AG04450 (cell line): ENCODE measurements around the gene PRLH. TPM values are rescaled to one million over a fixed set of nuclear protein-coding genes. Genes with fewer than 3 reads are reported as not detected.

Experiments used
- CTCF ChIA-PET: fragments of 300-600, 350-600 bp; formaldehyde crosslinking; extraction: SDS; loops from one replicate; lab custom pipeline; 2022; ENCODE audit warnings: antibody characterized with exemption, inconsistent platforms; lab: Charles Lee
- POLR2A ChIA-PET: fragments of 350-600 bp; formaldehyde crosslinking; extraction: SDS; loops from one replicate; lab custom pipeline; 2021; ENCODE audit warnings: antibody characterized with exemption, inconsistent platforms; lab: Yijun Ruan, JAX
- DNase-seq: peaks from one replicate; pipeline ENCODE4 v3.0.0-alpha.2; 2011; ENCODE audit warnings: low read depth, low spot score
- H3K27ac ChIP-seq: one replicate; pipeline ENCODE4 v1.5.1; 2012; ENCODE audit warnings: low read depth, low read length, control low read depth
- H3K27me3 ChIP-seq: one replicate; pipeline ENCODE4 v1.6.0; 2012; ENCODE audit warnings: low read length; ENCODE audit not compliant: control insufficient read depth, insufficient read depth
- H3K4me3 ChIP-seq: 2 replicates; pipeline ENCODE4 v1.5.1; 2011; ENCODE audit warnings: mild to moderate bottlenecking, low read depth, low read length, control low read depth
- H3K9me3 ChIP-seq: 2 replicates; pipeline ENCODE4 v1.5.1; 2012; ENCODE audit warnings: low read length; ENCODE audit not compliant: control insufficient read depth, insufficient read depth
- polyA plus RNA-seq: library from polyadenylated mRNA; depleted of rRNA; stranded (reverse); fragments of >200 nt; gene quantifications from 2 replicates; pipeline ENCODE4 v1.2.3, GENCODE V29; 2011
- TF ChIP-seq, protein P1 (sequence below): IDR thresholded peaks from 2 replicates; pipeline ENCODE4 v1.5.1; 2011; ENCODE audit warnings: low read depth, low read length, control low read depth, inconsistent platforms

PRLH gene
- polyA plus RNA-seq, 1 experiment, result not detected

DNA sequence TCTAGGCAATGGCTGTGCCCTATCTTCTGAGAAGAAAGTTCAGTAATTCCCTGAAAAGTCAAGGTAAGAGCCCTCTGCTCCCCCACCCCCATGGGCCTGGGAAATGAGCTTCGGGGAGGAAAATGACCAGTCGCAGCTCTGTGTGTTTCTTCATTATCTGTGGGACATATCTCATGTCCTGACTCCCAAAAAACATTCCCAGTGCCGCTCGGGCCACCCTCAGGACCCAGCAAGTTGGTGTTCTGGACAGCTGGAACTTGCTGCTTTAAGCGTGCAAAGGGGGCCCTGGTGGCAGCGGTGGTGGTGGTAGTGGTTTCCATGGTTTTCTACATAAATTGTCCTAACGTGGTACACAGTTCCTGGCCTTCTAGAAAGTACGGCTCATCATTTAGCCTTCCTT lies 17.2 kb upstream of the PRLH start:
- no peak overlapping the region for H3K4me3 ChIP-seq
- TF ChIP-seq, protein P1, sequence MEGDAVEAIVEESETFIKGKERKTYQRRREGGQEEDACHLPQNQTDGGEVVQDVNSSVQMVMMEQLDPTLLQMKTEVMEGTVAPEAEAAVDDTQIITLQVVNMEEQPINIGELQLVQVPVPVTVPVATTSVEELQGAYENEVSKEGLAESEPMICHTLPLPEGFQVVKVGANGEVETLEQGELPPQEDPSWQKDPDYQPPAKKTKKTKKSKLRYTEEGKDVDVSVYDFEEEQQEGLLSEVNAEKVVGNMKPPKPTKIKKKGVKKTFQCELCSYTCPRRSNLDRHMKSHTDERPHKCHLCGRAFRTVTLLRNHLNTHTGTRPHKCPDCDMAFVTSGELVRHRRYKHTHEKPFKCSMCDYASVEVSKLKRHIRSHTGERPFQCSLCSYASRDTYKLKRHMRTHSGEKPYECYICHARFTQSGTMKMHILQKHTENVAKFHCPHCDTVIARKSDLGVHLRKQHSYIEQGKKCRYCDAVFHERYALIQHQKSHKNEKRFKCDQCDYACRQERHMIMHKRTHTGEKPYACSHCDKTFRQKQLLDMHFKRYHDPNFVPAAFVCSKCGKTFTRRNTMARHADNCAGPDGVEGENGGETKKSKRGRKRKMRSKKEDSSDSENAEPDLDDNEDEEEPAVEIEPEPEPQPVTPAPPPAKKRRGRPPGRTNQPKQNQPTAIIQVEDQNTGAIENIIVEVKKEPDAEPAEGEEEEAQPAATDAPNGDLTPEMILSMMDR, result no peak
- no peaks in the 10 kb centered on the region for H3K27me3 ChIP-seq
- ChIA-PET CTCF (interaction anchor here (2.4 to 4.4 kb wide), 2 partner anchors 23 to 36 kb away, joined by 12 to 18 read pairs; no protein-coding TSS in a partner anchor), POLR2A (no interaction called here)
- H3K9me3 ChIP-seq, result peaks cover 3% of the 10 kb centered on the region; the same call in 1 of the 2 replicates
- DNase-seq, result no peak
- H3K27ac ChIP-seq, result no peak overlapping the region

DNA sequence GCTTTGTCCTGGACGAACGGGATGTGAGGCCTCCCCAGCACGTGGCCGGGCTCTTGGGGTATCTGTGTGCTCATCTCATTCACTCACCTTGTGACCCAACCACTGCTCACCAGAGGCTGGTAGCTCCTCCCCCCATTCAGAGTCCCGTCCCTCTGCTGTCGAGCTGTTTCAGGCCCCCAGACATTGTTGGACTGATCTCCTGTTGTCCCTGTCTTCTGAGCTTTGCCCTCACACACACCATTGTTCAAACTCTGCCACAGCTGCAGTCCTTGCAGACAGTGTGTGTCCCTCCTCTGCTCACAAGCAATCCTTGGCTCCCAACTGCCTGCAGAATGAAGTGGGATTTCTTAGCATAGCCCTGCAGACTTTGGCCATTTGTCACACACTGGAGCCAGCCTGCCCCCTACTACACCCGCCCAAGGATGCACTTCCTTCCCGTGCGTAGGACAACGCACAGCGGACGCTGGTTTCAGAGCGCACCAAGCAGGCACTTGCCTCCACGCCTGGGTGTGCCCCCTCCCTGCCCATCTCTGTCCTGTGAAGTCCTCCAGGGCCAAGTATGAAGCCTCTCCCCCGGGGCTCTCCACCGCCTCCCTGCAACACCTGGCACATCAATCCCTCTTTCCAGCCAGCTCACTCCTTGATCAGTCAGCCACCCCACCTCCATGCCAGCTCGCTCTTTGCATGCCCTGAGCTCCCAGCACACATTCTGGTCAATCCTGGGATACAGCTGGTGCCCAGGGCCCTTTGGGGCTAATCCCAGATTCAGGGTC lies 16.5 kb upstream of the PRLH start:
- H3K9me3 ChIP-seq, result peaks cover 9% of the 10 kb centered on the region; the same call in 1 of the 2 replicates
- ChIA-PET POLR2A (no interaction called here), CTCF (interaction anchor here (2.4 to 4.4 kb wide), 2 partner anchors 22 to 37 kb away, joined by 12 to 18 read pairs; no protein-coding TSS in a partner anchor)
- no peak for DNase-seq
- H3K27ac ChIP-seq, result no peak overlapping the region
- no peaks in the 10 kb centered on the region for H3K27me3 ChIP-seq
- TF ChIP-seq, protein P1, result no peak
- no peak overlapping the region for H3K4me3 ChIP-seq

DNA sequence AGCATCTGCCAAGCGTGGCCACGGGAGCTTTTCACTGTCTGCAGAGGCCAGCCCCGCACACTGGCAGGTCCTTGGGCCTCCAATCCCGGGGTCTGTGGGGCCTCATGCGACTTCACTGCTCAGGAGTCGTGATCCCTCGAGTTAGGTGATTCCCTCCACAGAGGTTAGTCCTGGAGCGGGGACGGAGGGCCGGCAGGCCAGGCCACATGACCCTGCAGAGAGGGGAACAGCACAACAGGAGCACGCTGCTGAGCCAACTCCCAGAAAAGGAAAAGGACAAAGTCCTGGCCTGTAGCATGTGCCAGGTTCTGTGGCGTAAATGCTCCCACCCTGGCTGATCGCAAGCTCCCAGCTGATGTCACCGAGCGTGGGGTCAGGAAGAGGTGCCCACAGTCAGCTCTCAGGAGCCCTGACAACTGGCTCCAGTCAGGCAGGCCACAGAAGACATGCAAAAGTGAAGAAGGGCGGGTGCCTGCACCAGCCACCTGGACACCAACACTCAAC lies 15.3 kb upstream of the PRLH start:
- Histone ChIP-seq H3K4me3 (no peak overlapping the region), H3K27ac (peak overlapping the region; percentile 21), H3K9me3 (peaks cover 19% of the 10 kb centered on the region; the same call in 1 of the 2 replicates), H3K27me3 (no peaks in the 10 kb centered on the region)
- DNase-seq, result no peak
- ChIA-PET POLR2A (no interaction called here), CTCF (interaction anchor here (1.1 kb wide), 1 partner anchor 21 kb away, joined by 6 read pairs; no protein-coding TSS in a partner anchor)
- TF ChIP-seq, protein P1, result no peak

- DNase-seq, result no peak
- CTCF ChIA-PET, result interaction anchor here (1.4 to 1.6 kb wide), 2 partner anchors 19 to 20 kb away, joined by 3 to 6 read pairs; no protein-coding TSS in a partner anchor
- Histone ChIP-seq H3K27me3 (no peaks in the 10 kb centered on the region), H3K27ac (no peak overlapping the region), H3K9me3 (peaks cover 19% of the 10 kb centered on the region; the same call in 1 of the 2 replicates), H3K4me3 (no peak overlapping the region)
- TF ChIP-seq, protein P1, result no peak
- POLR2A ChIA-PET, result no interaction called here
Observed at GRCh38 chr2:237552908-237553307, 13.5 kb upstream of the PRLH start.

- ChIA-PET POLR2A (no interaction called here), CTCF (interaction anchor here (1.6 to 2.9 kb wide), 2 partner anchors 19 to 192 kb away, joined by 3 to 10 read pairs; no protein-coding TSS in a partner anchor)
- no peak for DNase-seq
- no peak overlapping the region for H3K27ac ChIP-seq
- TF ChIP-seq, protein P1, result no peak
- no peak overlapping the region for H3K4me3 ChIP-seq
- peaks cover 19% of the 10 kb centered on the region; the same call in 1 of the 2 replicates for H3K9me3 ChIP-seq
- H3K27me3 ChIP-seq, result no peaks in the 10 kb centered on the region
Observed at GRCh38 chr2:237553948-237554347, 12.4 kb upstream of the PRLH start.
